Liver (tissue), 3 donors: ENCODE measurements around the gene ETFBKMT.
"Not testable (repeated sequence)": the region's sequence is repeated elsewhere in the genome, so short reads cannot be mapped to it uniquely, and the experiment has no call there.

Experiments
- TF ChIP-seq, protein P1 (sequence below): IDR thresholded peaks from 2 replicates; pipeline ENCODE4 v1.6.1; 2016; ENCODE audit warnings: antibody characterized with exemption
- TF ChIP-seq, protein P2 (sequence below): fragments of 150-350 bp; IDR thresholded peaks from 2 replicates; pipeline ENCODE4 v1.5.1; 2017; ENCODE audit warnings: improper control_type of control experiment, low read depth, low read length; ENCODE audit not compliant: missing input control
- donor health status: healthy.
- donor health status: healthy.

DNA sequence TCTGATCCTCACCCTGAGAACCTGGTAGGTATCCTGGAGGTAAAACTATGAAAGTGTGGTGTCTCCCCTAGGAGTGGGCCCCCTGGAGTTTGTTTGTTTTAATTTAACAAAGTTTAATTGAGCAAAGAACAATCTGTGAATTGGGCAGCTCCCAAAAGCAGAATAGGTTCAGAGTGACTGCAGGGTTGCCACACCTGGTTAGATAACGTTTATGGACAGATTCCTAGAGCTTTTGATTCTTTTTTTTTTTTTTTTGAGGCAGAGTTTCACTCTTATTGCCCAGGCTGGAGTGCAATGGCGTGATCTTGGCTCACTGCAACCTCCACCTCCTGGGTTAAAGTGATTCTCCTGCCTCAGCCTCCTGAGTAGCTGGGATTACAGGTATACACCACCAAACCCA lies 10.1 kb downstream of the ETFBKMT start:
- TF ChIP-seq, protein P1, sequence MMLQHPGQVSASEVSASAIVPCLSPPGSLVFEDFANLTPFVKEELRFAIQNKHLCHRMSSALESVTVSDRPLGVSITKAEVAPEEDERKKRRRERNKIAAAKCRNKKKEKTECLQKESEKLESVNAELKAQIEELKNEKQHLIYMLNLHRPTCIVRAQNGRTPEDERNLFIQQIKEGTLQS, result not testable (repeated sequence)
- TF ChIP-seq, protein P2, sequence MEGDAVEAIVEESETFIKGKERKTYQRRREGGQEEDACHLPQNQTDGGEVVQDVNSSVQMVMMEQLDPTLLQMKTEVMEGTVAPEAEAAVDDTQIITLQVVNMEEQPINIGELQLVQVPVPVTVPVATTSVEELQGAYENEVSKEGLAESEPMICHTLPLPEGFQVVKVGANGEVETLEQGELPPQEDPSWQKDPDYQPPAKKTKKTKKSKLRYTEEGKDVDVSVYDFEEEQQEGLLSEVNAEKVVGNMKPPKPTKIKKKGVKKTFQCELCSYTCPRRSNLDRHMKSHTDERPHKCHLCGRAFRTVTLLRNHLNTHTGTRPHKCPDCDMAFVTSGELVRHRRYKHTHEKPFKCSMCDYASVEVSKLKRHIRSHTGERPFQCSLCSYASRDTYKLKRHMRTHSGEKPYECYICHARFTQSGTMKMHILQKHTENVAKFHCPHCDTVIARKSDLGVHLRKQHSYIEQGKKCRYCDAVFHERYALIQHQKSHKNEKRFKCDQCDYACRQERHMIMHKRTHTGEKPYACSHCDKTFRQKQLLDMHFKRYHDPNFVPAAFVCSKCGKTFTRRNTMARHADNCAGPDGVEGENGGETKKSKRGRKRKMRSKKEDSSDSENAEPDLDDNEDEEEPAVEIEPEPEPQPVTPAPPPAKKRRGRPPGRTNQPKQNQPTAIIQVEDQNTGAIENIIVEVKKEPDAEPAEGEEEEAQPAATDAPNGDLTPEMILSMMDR, result not testable (repeated sequence)
